HG03175 (cell line): ENCODE results near the gene TBC1D1.

ENCODE experiments used
- ATAC-seq: cut with Tn5 transposase; IDR thresholded peaks from one replicate; pipeline ENCODE4 v1.9.1; 2021; ENCODE audit warnings: mild to moderate bottlenecking, moderate library complexity; ENCODE audit not compliant: unreplicated experiment

TBC1D1 gene

DNA sequence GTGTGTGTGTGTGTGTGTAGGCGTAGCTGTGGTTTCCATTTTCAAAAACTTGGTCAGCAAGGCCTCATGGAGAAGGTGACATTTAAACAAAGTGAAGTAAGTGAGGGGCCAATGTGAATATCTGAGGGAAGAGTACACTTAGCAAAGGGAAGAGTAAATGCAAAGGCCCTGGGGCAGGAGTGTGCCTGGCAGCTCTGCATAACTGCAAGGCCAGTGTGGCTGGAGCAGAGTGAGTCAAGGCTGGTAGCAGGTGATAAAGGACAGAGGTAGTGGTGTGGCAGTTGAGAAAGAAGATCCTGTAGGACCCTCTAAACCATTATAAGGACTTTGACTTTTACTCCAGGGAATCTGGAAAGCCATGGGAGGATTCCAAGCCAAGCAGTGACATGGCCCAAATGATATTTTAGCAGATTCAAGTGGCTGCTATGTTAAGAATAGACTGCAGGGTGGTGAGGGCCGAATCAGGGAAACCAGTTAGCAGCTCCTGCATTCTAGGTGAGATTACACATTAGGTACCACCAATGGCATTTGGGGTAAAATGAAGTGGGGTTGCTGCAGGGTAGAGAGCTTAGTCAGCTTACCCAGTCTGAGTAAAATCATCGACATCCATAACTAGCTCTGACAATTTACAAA, 5.9 kb upstream of the TBC1D1 start:
- ATAC-seq: no peak

DNA sequence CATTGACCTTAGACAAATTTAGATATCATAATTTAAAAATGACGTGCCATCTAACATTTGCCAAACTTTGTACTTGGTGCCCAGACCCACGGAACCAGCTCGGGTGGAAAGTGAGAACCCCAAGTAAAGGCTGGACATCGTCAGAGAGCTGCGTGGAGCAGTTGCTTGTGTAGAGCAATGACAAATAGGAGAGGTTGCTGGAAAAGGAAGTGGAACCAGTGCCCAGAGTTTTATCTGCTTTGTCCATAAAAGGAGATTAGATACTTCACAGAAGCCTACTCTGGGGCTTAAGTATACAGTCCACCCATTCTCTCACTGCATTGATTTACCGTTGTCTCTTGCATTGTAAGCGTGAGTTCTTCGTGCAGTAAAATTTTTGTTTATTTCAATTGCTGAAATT, 5.4 kb upstream of the TBC1D1 start:
- ATAC-seq: no peak

DNA sequence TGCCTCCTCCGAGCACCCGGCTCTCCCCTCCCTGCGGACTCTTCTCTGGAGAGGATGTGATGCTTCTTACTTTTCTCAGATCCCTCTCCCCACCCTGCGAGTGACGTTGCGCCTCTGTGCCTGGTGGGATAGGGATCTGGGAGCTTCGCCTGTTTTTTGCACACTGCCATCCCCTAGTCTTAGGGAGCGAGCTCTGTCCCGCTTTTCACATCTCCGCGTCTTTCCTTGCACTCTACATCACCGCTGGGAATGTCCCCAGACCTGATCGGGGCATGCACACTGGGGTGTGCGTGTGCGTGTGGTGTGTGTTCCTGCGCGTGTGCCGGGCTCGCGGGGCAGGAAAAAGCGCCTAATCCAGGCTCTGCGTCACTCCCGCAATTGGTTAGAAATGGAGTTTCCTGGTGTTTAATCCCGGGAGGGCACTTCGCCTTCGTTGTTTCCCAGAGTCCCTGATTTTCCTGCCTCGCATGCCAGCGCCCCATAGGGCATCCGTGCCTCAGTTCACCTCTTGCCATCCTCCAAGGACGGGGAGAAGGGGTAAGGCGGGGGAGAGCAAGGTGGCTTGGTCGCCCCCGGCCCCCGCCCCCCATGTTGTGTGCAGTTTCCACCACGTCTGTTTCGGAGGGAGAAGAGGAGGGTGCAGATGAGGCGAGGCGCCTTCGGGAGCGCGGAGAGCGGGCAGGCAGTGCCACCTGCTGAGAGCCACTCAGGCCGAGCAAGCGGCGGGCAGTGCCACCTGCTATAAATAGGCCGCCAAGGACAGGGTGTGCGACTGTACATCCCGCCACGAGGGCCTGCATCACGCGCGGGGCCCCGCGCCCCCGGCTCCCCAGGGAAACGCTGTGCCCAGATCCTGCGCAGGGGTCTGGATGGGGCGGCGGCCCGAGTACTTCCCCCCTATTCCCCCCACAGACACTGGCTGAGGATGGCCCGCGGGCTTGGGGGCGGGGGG, 759 bp upstream of the TBC1D1 start:
- peak; percentile 1 for ATAC-seq

DNA sequence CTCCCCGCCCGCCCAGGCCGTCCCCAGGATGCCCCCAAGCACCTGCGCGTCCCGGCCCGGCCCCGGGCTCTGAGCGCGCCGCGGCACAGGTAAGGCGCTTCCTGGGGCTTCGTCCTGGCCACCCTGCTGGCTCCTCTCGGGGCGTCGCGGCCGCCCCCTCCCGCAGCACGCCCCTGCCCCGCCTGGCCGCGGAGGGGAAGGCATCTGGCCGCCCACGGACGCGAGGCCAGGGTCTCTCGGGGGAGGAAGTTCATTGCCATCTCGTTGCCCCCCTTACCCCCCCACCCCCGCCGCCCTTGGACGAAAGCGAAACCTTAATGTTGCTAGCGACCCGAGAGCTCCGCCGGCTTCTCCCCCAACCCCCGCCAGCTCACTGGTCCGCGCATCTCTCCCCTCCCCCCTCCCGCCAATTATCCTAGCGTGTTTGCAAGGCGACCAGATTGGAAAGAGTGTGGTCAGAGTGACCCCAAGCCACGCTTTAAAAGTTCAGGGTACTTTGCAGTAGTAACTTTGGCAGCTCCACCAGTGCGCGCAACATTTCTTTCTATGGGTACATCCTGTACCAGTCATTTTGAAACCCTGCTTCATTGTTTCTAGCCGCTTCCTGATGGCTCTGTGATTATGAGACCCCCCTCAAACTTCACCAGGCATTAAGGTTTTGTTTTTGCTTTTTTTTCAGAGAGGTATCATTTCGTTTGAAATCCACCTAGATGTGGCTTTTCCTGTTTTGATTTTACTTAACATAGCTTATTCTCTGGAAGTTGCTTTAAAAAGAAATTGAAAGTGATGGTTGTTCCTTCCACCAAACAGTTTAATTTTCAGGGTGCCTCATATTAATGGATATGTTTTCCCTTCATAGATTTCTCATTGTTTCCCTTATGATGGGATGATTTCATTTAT, 626 bp downstream of the TBC1D1 start:
- peak; percentile 68 for ATAC-seq

DNA sequence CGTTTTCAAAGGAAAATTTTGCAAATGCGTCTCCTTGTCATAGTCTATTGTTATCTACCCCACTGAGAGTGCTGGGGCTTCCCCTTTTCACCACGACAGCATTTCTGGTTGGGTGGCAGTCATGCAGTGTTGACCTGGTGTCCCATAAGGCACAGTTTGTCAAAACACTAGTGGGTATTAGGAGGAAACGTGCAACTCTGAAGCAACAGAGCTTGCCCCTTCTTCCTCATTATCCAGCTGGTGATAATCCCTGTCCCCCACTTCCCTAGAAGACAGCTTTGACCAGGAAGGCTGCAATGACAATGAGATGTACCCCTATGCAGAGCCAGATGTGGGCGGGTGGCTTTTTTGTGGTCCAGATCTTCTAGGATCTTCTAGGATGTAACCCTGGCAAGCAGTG, 1.8 kb downstream of the TBC1D1 start:
- ATAC-seq: peak; percentile 43

DNA sequence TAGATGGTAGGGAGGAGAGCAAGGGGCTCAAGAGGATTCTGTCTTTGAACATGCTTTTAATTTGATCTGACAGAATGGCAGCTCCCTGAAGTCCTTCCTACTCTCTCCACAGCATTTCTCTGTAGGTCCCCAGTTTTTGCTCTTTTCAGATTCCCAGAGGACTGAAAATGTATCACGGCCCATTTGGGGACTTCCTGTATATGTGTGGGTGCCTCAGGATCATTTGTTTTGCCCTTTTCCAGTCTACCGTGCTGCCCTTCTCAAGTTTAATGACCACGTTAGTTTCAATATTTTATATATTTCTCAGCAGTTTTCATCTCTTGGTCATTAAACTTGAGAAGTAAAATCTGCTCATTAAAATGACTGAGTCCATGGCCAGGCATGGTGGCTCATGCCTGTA, 2.3 kb downstream of the TBC1D1 start:
- ATAC-seq: no peak

DNA sequence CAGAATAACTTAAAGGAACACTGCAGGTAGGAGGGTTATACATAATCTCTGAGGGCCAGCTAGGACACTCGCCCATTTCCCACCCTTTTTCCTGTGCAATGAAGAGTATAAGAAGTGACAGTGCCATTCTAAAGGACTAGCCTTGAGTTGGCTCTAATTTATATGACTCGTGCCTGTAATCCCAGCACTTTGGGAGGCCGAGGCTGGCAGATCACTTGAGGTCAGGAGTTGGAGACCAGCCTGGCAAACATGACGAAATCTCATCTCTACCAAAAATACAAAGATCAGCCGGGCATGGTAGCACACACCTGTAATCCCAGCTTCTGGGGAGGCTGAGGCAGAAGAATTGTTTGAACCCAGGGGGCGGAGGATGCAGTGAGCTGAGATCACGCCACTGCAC, 4.4 kb downstream of the TBC1D1 start:
- no peak for ATAC-seq

DNA sequence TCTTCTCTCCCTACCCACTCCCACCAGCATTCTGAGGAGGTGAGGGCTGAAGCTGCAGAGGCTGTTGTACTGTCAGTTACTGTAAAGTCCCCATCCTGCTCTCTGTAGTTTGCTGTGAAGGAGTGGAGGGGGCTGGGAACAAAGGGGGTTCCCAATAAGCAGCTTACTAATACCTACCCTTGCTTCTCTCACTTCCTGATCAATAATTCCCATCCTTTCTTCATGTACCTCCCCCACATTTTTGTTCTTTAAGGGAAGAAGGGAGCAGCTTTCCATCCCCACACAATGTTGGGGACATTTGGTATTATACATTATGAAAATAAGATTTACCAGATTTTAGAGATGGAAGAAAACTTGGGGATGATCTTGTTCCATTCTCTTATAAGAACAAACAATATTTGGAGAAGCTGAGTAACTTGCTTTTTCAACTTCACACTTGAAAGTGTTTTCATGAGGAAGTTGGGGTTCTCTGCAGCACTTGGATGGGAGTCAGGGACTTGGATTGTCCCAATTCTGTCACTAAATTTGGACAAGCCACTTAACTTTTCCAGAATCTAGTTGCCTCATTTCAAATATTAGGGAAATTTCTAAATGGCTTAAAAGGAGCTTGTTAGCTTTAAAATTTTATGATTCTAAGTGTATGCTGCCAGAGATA, 5.4 kb downstream of the TBC1D1 start:
- ATAC-seq: no peak

DNA sequence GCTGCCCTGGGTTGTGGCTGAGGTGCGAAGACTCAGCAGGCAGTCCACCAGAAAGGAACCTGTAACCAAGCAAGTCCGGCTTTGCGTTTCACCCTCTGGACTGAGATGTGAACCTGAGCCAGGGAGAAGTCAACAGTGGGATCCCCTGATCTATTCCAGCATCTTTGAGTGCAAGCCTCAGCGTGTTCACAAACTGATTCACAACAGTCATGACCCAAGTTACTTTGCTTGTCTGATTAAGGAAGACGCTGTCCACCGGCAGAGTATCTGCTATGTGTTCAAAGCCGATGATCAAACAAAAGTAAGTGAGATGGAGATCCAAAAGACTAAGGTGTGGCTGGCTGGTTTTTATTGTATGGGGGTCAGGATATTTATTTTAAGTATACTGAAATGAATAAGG, 11.3 kb downstream of the TBC1D1 start:
- ATAC-seq: no peak

DNA sequence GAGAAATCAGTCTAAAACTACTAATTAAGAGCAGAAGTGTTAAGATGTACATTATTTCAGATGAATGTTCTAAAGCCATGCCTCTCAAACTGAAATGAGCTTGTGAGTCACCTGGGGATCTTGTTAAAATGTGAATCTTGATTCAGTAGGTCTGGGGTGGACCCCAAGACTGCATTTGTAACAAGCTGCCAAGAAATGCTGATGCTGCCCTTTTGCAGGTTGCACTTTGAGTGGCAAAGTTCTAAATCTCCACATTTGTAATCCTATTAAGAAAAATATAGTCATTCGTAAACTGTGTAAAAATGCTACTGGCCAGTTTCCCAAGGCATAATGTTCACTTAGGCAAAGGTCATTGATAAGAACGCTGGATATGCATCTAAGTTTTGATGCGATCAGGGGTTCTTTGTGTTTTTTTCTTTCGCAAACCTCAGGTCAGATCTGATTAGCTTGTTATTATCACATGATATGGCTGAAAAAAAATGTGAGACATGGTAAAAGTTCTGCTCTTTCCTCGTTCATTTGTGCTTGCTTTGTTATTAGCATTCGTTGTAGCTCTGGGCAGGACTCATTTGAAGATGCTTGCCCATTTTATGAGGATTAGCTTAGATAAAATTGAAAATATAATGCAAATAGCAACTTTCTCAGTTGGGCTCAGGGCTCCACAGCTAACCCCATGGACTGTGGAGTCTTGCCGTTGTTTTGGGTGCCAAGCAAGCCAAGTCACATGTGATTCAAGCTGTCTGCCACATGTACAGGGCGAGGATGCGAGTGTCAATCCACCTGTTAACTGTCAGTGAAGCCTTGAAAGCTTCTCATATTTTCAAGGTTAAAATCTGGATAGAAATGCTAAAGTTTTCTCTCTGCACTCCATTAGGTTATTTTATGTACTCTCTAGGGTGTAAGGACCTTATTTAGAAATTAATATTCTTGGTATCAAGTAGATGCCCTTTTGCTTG, 12.1 kb downstream of the TBC1D1 start:
- ATAC-seq: no peak

DNA sequence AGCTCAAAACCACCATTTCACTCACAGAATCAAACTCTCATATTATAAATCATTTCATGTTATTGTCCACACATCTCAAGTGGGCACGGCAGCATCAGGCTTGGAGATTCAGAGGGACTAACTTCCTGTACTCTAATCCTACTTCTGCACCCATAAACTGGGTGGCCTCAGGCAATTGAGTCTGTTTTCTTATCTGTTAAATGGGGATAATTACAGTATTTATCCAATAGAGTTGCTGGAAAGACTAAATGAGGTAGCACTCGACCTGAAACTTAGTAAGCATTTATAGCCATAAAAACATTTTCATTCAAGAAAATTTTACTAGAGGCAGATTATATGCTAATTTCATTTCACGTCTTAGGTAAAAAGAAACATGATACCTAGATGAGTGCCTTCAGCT, 13.0 kb downstream of the TBC1D1 start:
- no peak for ATAC-seq

DNA sequence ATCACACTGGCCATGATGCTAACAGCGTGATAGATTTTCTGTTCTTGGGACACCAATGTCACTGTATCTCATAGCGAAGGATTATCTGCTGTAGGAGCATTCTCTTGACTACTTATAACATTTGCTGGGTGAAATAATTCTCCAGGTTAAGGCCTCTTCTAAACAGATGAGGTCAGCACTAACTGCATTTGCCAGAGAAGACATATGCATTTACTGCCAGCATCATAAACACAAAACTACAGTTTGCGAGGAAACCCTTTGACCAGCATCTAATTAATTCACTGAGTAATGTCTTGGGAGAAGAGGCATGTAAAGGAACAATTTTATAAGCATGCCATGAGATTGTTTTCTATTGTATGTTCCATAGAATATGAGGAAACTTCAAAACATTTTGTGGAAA, 13.9 kb downstream of the TBC1D1 start:
- ATAC-seq: no peak

DNA sequence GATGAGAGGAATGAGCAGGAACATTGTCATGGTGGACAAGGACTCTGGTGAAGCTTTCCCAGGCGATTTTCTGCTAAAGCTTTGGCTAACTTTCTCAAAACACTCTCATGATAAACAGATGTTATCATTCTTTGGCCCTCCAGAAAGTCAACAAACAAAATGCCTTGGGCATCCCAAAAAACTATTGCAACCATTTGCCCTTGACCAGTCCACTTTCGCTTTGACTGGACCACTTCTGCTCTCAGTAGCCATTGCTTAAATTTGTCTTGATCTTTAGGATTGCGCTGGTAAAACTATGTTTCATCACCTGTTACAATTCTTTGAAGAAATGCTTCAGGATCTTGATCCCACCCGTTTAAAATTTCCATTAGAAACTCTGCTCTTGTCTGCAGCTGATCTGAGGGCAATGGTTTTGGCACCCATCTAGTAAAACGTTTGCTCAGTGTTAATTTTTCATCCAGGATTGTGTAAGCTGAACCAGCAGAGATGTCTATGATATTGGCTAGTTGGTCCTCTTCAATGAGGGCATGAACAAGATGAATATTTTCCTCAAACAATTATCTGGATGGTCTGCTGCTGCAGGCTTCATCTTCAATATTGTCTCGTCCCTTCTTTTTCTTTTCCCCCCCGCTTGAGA, 14.8 kb downstream of the TBC1D1 start:
- no peak for ATAC-seq

DNA sequence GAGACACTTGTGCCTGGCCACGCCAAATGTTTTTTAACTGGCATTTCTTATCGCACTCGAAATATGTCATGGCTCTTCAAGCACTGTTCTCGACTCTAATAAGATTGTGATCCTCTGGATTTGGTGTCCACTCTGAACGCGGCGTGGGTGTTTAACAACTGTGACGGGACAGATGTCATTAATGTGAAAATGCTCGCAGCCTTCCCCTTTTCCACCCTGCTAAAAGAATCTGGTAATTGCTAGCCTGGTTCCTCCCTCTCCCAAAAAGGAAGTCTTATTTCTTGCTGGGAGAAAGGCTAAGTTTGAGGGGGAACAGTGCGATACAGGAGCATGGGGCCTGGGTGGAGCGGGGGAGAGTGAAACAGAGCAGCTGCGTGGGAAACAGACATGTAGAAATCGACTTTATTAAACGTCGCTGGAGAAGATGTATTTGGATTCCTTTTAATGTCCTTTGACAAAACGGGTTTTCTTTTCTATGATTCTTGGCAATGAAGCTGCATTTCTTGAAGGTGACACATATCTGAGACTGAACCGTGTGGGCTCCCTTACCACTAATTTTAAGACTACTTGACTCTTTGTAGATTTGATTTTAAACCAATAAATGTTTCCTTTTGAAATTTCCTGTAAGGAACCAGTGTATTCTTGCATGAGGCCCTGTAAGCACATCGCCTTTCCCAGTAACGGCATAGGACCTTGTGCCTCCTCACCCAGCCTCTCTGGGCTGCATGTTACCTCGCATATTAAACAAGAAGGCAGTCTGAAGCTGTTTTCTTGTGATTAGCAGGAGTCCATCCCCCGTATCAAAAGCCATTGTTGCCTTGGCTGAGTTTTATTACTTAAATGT, 17.8 kb downstream of the TBC1D1 start:
- ATAC-seq: no peak

DNA sequence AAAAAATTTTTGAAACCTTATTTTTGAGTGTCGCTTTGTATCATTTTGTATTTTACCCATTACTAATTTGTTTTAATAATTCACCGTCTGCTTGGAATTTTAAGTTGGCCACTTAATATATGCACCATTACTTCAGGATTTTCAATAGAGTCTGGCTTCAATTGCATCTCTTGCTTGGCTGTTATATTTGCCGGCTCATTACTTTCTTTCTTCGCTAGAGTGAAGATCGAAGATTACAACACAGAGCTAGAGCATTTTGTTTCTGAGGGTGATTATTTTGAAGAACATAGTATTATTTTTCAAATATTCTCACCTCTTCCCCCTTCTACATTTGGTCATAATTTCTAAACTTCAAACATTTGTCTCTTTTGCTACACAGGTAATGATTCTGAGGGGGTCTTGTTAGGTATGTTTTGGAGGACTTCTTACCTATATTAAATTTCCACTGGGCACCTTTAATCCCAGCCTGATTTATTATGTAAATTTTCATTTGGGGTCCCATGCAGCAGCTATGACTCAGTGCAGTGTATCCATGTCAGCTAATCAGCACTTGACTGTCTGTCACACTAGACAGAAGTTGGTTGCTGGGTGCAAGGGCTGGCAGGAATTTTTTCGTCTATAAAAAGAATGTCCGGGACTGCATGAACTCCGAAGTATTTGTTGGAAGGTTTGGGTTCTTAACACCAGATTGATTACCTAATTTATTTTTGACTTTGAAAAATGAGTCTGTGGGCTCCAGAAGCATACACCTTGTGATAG, 18.6 kb downstream of the TBC1D1 start:
- no peak for ATAC-seq

DNA sequence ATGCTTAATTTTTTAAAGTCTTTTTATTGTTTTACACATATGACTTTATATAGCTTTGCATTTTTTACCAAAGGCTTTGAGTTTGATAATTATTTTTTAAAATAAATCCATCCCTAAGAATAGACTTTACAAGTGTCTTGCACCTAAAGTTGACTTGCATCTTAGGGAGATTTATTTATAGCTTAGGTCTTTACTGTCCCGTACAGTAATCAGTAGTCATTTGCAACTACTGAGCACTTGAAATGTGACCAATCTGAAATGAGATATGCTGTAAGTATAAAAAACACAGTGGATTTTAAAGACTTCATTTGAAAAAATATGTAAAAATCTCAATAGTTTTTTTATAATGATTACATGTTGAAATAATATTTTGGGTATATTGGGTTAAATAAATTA, 19.2 kb downstream of the TBC1D1 start:
- ATAC-seq: no peak

DNA sequence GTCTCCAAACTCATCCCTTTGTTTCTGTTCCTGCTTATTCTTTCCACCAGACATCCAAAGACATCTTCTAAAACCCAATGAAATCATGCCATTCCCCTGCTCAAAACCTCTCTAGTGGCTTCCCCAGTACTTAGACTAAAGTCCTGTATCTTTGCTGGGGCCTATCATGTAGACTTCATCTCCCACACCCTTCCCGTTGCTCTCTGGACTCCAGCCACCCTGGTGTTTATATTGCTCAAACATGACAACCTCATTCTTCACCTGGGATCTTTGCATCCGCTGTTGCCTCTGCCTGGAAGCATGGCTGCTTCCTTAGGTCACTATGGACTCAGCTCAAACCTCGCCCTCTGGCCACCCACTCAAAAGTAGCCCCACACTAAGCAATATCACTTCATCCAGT, 23.7 kb downstream of the TBC1D1 start:
- ATAC-seq: no peak

DNA sequence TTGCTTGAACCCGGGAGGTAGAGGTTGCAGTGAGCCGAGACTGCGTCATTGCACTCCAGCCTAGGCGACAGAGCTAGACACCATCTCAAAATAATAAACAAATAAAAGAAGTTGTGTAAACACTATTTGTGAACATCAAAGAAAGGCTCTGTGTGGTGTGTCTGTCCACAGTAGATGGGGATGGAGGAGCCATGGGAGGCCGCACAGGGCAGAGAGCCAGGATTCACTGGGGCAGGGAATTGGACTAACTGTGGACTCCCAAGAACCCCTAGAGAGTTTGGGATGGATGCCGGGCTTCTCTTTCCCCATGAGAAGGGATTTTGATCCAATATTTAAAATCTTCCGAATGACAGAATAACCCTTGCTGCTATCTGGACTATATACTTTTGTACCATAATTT, 26.5 kb downstream of the TBC1D1 start:
- no peak for ATAC-seq
